KMS-11 (cell line): ENCODE results near the gene CAPN3.

Experiments
- H2AFZ ChIP-seq: fragments of 200-600 bp; sonication (generic); 2 replicates; pipeline ENCODE4 v1.6.1; 2016; ENCODE audit warnings: antibody characterized with exemption, mixed run types, low read depth
- H3K27ac ChIP-seq: fragments of 200-600 bp; sonication (generic); 2 replicates; pipeline ENCODE4 v1.6.1; 2016; ENCODE audit warnings: mild to moderate bottlenecking, mixed run types
- H3K27me3 ChIP-seq: fragments of 200-600 bp; sonication (generic); 2 replicates; pipeline ENCODE4 v1.6.1; 2017; ENCODE audit warnings: mild to moderate bottlenecking, low read depth, mixed run types, moderate library complexity; ENCODE audit not compliant: insufficient read depth
- H3K36me3 ChIP-seq: fragments of 200-600 bp; sonication (generic); 2 replicates; pipeline ENCODE4 v1.6.1; 2017; ENCODE audit warnings: mild to moderate bottlenecking, mixed run types; ENCODE audit not compliant: insufficient read depth
- H3K4me1 ChIP-seq: fragments of 200-600 bp; sonication (generic); 2 replicates; pipeline ENCODE4 v1.6.1; 2016; ENCODE audit warnings: mild to moderate bottlenecking, low read depth, mixed run types; ENCODE audit not compliant: poor library complexity, severe bottlenecking
- H3K4me2 ChIP-seq: fragments of 200-600 bp; sonication (generic); 2 replicates; pipeline ENCODE4 v1.7.0; 2016; ENCODE audit warnings: mild to moderate bottlenecking, mixed run types
- H3K4me3 ChIP-seq: fragments of 200-600 bp; sonication (generic); IDR thresholded peaks from 2 replicates; pipeline ENCODE4 v1.6.1; 2017; ENCODE audit warnings: low read depth, low read length, mixed read lengths; ENCODE audit not compliant: insufficient read depth
- H3K79me2 ChIP-seq: fragments of 200-600 bp; sonication (generic); 2 replicates; pipeline ENCODE4 v1.6.1; 2016; ENCODE audit warnings: low read depth, mixed run types; ENCODE audit not compliant: insufficient read depth
- H3K9ac ChIP-seq: fragments of 200-600 bp; sonication (generic); 2 replicates; pipeline ENCODE4 v1.6.1; 2016; ENCODE audit warnings: mild to moderate bottlenecking, mixed run types
- H4K20me1 ChIP-seq: fragments of 200-600 bp; sonication (generic); 2 replicates; pipeline ENCODE4 v1.6.1; 2016; ENCODE audit warnings: mild to moderate bottlenecking, mixed run types; ENCODE audit not compliant: insufficient read depth
- TF ChIP-seq, protein P1 (sequence below): fragments of 200-600 bp; sonication (generic); conservative IDR thresholded peaks from 2 replicates; pipeline ENCODE4 v1.6.1; 2017; ENCODE audit warnings: low read depth, mild to moderate bottlenecking, antibody characterized with exemption, low read length, moderate library complexity, mixed read lengths

Gene CAPN3

DNA sequence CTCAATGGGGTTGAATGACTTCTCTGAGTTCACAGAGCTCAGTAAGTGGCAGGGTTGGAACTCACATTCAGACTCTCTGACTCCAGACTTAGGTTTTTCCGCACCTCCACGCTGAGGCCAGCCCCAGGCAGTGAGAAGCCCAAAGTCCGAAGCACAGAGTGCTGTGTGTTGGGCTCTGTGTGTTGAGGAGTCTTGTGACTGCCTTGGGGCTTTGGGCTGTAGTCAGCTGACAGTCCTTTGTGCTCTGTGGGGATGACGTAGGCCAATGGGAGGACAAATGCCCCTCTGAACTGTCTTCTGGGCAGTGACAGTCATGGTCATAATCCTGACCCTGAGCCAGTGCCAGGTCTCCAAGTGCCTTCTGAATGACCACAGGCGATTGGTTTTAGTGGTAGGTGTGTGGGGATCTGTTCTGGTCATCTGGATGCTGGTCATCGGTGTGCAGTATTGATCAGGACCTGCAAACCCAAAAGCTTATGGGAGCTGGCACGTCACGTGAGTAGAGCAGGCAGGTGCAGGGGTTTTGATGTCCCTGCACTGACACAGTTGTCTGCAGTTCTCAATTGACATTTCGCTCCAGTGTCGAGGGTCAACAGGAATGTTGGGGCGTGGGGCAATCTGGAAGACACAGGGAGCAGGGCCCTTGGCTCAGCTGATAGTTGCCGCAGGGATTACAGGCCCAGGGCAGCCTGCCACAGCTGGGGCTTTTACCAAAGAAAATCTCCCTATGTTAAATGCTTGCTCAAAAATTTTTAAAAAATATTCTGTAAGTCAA is 45.3 kb downstream of the CAPN3 start:
- TF ChIP-seq, protein P1, sequence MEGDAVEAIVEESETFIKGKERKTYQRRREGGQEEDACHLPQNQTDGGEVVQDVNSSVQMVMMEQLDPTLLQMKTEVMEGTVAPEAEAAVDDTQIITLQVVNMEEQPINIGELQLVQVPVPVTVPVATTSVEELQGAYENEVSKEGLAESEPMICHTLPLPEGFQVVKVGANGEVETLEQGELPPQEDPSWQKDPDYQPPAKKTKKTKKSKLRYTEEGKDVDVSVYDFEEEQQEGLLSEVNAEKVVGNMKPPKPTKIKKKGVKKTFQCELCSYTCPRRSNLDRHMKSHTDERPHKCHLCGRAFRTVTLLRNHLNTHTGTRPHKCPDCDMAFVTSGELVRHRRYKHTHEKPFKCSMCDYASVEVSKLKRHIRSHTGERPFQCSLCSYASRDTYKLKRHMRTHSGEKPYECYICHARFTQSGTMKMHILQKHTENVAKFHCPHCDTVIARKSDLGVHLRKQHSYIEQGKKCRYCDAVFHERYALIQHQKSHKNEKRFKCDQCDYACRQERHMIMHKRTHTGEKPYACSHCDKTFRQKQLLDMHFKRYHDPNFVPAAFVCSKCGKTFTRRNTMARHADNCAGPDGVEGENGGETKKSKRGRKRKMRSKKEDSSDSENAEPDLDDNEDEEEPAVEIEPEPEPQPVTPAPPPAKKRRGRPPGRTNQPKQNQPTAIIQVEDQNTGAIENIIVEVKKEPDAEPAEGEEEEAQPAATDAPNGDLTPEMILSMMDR = no peak
- H3K4me1 ChIP-seq = no peaks in the 10 kb centered on the region
- no peak overlapping the region for H2AFZ ChIP-seq
- no peaks in the 10 kb centered on the region for H4K20me1 ChIP-seq
- no peaks in the 10 kb centered on the region for H3K79me2 ChIP-seq
- H3K36me3 ChIP-seq = no peaks in the 10 kb centered on the region
- no peak overlapping the region for H3K4me3 ChIP-seq
- no peaks in the 10 kb centered on the region for H3K27me3 ChIP-seq
- no peak overlapping the region for H3K4me2 ChIP-seq
- H3K9ac ChIP-seq = no peak overlapping the region
- no peak overlapping the region for H3K27ac ChIP-seq

- H3K4me2 ChIP-seq = no peak overlapping the region
- H3K27ac ChIP-seq = no peak overlapping the region
- TF ChIP-seq, protein P1 = no peak
Measured at GRCh38 chr15:42405863-42406482, 46.7 kb downstream of the CAPN3 start.

GRCh38 chr15:42408178-42408577 is 48.9 kb downstream of the CAPN3 start:
- H3K4me1 ChIP-seq = no peaks in the 10 kb centered on the region

More at GRCh38 chr15:42405863-42406482, 46.7 kb downstream of the CAPN3 start:
- no peak overlapping the region for H3K4me3 ChIP-seq
- H3K79me2 ChIP-seq = no peaks in the 10 kb centered on the region
- no peaks in the 10 kb centered on the region for H3K4me1 ChIP-seq
- no peaks in the 10 kb centered on the region for H3K27me3 ChIP-seq
- H4K20me1 ChIP-seq = no peaks in the 10 kb centered on the region
- H3K36me3 ChIP-seq = no peaks in the 10 kb centered on the region
- no peak overlapping the region for H2AFZ ChIP-seq
- H3K9ac ChIP-seq = no peak overlapping the region

GRCh38 chr15:42409011-42409410 is 49.7 kb downstream of the CAPN3 start:
- Histone ChIP-seq H3K4me3 (no peak overlapping the region), H3K79me2 (no peaks in the 10 kb centered on the region), H3K4me2 (no peak overlapping the region), H3K9ac (no peak overlapping the region), H3K36me3 (no peaks in the 10 kb centered on the region), H3K27me3 (no peaks in the 10 kb centered on the region), H3K4me1 (no peaks in the 10 kb centered on the region), H4K20me1 (no peaks in the 10 kb centered on the region), H3K27ac (no peak overlapping the region), H2AFZ (no peak overlapping the region)
- TF ChIP-seq, protein P1 = no peak

More at GRCh38 chr15:42408178-42408577, 48.9 kb downstream of the CAPN3 start:
- H3K9ac ChIP-seq = no peak overlapping the region
- no peak overlapping the region for H3K4me3 ChIP-seq
- no peak overlapping the region for H2AFZ ChIP-seq
- no peak overlapping the region for H3K27ac ChIP-seq
- no peaks in the 10 kb centered on the region for H3K36me3 ChIP-seq
- H3K4me2 ChIP-seq = no peak overlapping the region
- H3K79me2 ChIP-seq = no peaks in the 10 kb centered on the region
- TF ChIP-seq, protein P1 = no peak
- H3K27me3 ChIP-seq = no peaks in the 10 kb centered on the region
- H4K20me1 ChIP-seq = no peaks in the 10 kb centered on the region
